Esophagus squamous epithelium (tissue), 5 donors: ENCODE results near the gene HLA-DQA2. TPM values are rescaled to one million over a fixed set of nuclear protein-coding genes. Genes with fewer than 3 reads are reported as not detected.
"Not testable (repeated sequence)": the region's sequence is repeated elsewhere in the genome, so short reads cannot be mapped to it uniquely, and the experiment has no call there.

ENCODE experiments used
- DNase-seq: peaks from one replicate; lab custom pipeline; 2025; lab: John Stamatoyannopoulos, UW
- H3K27ac ChIP-seq, 4 donors: fragments of 200-600 bp; sonication (generic); one replicate each; pipeline ENCODE4 v1.5.1; 2016 to 2019; ENCODE audit warnings: mild to moderate bottlenecking in 1 of 4
- H3K27me3 ChIP-seq, 4 donors: fragments of 200-600 bp; sonication (generic); 1 replicate in 3 of 4; 2 replicates in 1 of 4; pipeline versions ENCODE4 v1.5.1 to v1.6.0; 2017 to 2021; ENCODE audit warnings: antibody characterized with exemption in 1 of 4
- H3K36me3 ChIP-seq, 3 donors: fragments of 200-600 bp; sonication (generic); one replicate each; pipeline ENCODE4 v1.5.1; 2016 to 2019
- H3K4me1 ChIP-seq, 3 donors: fragments of 200-600 bp; sonication (generic); one replicate each; pipeline ENCODE4 v1.5.1; 2017 to 2019
- H3K4me3 ChIP-seq, 4 donors: fragments of 200-600 bp; sonication (generic); 1 replicate in 3 of 4; 2 replicates in 1 of 4; pipeline ENCODE4 v1.5.1; 2016 to 2019; ENCODE audit warnings: mild to moderate bottlenecking in 2 of 4, moderate library complexity in 1 of 4
- H3K9me3 ChIP-seq, 3 donors: fragments of 200-600 bp; sonication (generic); one replicate each; pipeline ENCODE4 v1.5.1; 2016 to 2019
- POLR2A ChIP-seq, 4 donors: fragments of 450-650 bp; IDR thresholded peaks; one replicate each; pipeline ENCODE4 v1.6.1; 2017; ENCODE audit warnings: antibody characterized with exemption in 4 of 4, mild to moderate bottlenecking in 4 of 4, moderate library complexity in 3 of 4
- WGBS, 2 donors: methylation state at CpG; one replicate each; pipeline ENCODE4 v1.1.5; 2018; 5-methylcytosine and 5-hydroxymethylcytosine counted together
- intact Hi-C: fragments of 100-400 bp; cut with DNase I; formaldehyde crosslinking; loops from one replicate; pipeline ENCODE4 v1.15.0; 2022
- total RNA-seq, 4 donors: library from RNA; depleted of rRNA; stranded (reverse); fragments of >200 nt; gene quantifications; one replicate each; pipeline ENCODE4 v1.1.0, GENCODE V29; 2016
- TF ChIP-seq, protein P1 (sequence below), 6 experiments: fragments of 450-650 bp in 4 of 6; fragments of 200-600 bp in 2 of 6; sonication (generic) in 2 of 6; IDR thresholded peaks; one replicate each; pipeline ENCODE4 v1.5.1; 2016 to 2019; ENCODE audit warnings: antibody characterized with exemption in 6 of 6, mild to moderate bottlenecking in 4 of 6, moderate library complexity in 4 of 6
- donor health status: DM: yes; HTN: yes; CAD: no.

The HLA-DQA2 gene
- total RNA-seq, 4 donors from 2014 or later = 0.38 to 2.3 (median 0.91) TPM; not detected in 1

DNA sequence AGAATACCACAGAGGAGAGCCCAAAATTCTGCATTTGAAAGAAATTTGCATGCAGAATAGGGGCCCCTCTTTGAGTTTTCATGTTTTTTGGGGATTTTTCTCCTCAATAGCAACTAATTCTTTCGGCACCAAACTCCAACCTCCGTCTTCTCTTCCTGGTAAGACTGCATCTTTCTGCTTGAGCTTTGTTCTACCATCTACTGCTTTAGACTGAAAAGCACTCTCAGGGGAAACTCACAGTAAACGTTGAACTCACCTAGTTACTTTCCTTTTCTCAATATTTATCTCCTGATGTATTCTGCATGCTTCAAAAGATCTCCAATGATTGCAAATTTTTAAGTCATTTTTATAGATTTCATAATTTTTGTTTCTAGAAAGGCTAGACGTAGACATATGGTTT is 37.8 kb upstream of the HLA-DQA2 start:
- intact Hi-C loops = loop anchor here (5.0 to 10.0 kb wide), 2 partner anchors 81 to 291 kb away; no protein-coding TSS in a partner anchor
- WGBS, 2 donors = 44 to 55% methylated on average over 4 of the region's 4 CpGs
- TF ChIP-seq POLR2A (IDR thresholded peaks at IDR 0.05) = no peak
- TF ChIP-seq, protein P1, sequence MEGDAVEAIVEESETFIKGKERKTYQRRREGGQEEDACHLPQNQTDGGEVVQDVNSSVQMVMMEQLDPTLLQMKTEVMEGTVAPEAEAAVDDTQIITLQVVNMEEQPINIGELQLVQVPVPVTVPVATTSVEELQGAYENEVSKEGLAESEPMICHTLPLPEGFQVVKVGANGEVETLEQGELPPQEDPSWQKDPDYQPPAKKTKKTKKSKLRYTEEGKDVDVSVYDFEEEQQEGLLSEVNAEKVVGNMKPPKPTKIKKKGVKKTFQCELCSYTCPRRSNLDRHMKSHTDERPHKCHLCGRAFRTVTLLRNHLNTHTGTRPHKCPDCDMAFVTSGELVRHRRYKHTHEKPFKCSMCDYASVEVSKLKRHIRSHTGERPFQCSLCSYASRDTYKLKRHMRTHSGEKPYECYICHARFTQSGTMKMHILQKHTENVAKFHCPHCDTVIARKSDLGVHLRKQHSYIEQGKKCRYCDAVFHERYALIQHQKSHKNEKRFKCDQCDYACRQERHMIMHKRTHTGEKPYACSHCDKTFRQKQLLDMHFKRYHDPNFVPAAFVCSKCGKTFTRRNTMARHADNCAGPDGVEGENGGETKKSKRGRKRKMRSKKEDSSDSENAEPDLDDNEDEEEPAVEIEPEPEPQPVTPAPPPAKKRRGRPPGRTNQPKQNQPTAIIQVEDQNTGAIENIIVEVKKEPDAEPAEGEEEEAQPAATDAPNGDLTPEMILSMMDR (IDR thresholded peaks at IDR 0.05) = no peak

DNA sequence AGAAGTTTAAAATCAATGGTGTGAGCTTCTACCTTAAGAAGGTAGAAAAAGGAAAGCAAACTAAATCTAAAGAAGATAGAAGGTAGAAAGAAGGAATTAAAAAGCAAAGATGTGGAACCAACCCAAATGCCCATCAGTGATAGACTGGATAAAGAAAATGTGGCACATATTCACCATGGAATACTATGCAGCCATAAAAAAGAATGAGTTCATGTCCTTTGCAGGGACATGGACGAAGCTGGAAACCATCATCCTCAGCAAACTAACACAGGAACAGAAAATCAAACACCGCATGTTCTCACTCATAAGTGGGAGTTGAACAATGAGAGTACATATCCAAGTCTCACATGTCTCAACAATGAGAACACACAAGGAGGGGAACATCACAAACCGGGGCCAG is 36.0 kb upstream of the HLA-DQA2 start:
- intact Hi-C loops = loop anchor here (10.0 kb wide), 1 partner anchor 80 kb away; no protein-coding TSS in a partner anchor
- H3K9me3 ChIP-seq, DNase-seq, H3K4me3 ChIP-seq, H3K36me3 ChIP-seq, H3K27ac ChIP-seq, H3K4me1 ChIP-seq: not testable (repeated sequence)
- 83 to 86% methylated on average over 3 of the region's 3 CpGs for WGBS, 2 donors
- H3K27me3 ChIP-seq = peaks cover 0 to 36% (median 0%) of the 10 kb centered on the region in 4 donors

More for the DNA sequence above, 37.8 kb upstream of the HLA-DQA2 start:
- DNase-seq = no peak
- no peaks in the 10 kb centered on the region for H3K4me1 ChIP-seq
- H3K27ac ChIP-seq = no peak overlapping the region
- H3K9me3 ChIP-seq = no peaks in the 10 kb centered on the region
- H3K36me3 ChIP-seq = no peaks in the 10 kb centered on the region
- H3K4me3 ChIP-seq = no peak overlapping the region
- peaks cover 0 to 41% (median 0%) of the 10 kb centered on the region in 4 donors for H3K27me3 ChIP-seq

DNA sequence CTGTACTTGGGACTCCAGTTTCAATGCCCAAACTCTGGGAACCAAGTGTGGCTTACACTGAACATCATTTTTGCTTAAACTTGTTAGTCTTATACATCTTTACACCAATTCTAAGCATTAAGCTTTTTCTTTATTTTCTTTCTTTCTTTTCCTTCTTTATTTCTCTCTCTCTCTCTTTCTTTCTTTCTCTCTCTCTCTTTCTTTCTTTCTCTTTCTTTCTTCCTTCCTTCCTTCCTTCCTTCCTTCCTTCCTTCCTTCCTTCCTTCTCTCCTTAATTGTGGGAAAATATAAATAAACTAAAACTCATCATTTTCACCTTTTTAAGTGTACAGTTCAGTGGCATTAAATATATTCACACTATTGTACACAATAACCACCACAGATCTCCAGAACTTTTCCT is 31.6 kb upstream of the HLA-DQA2 start:
- intact Hi-C loops = loop anchor here (10.0 kb wide), 1 partner anchor 75 kb away; no protein-coding TSS in a partner anchor
- Histone ChIP-seq H3K36me3 (no peaks in the 10 kb centered on the region), H3K9me3 (no peaks in the 10 kb centered on the region), H3K27ac (no peak overlapping the region), H3K4me3 (no peak overlapping the region), H3K27me3 (peaks cover 0 to 10% (median 0%) of the 10 kb centered on the region in 4 donors), H3K4me1 (no peaks in the 10 kb centered on the region)
- no peak for DNase-seq
- no peak for TF ChIP-seq POLR2A (IDR thresholded peaks at IDR 0.05)
- TF ChIP-seq, protein P1 (IDR thresholded peaks at IDR 0.05) = no peak

DNA sequence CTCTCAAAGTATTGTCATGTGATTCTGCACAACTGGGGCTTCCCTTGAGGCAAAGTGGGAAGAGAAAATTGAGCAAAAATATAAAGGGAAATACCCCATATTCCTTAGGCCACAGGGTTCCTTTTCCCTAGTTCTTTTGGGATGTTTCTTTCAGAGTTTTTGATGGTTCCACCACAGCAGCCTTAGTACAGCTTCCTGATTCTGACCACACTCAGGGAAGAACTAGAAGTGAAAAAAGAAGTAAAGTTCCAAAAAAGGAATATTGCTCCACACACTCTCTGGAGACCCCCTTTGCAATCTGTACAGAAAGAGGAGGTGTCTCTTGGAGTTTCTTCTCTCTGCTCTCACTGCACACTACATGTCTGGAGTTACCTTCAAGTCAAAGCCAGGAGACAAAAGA is 27.9 kb upstream of the HLA-DQA2 start:
- no peaks in the 10 kb centered on the region for H3K9me3 ChIP-seq
- peaks cover 0 to 20% (median 0%) of the 10 kb centered on the region in 4 donors for H3K27me3 ChIP-seq
- intact Hi-C loops = no loop called here
- no peaks in the 10 kb centered on the region for H3K4me1 ChIP-seq
- no peak for DNase-seq
- no peaks in the 10 kb centered on the region for H3K36me3 ChIP-seq
- no peak overlapping the region for H3K27ac ChIP-seq
- TF ChIP-seq POLR2A (IDR thresholded peaks at IDR 0.05) = no peak
- TF ChIP-seq, protein P1 (IDR thresholded peaks at IDR 0.05) = no peak
- no peak overlapping the region for H3K4me3 ChIP-seq

DNA sequence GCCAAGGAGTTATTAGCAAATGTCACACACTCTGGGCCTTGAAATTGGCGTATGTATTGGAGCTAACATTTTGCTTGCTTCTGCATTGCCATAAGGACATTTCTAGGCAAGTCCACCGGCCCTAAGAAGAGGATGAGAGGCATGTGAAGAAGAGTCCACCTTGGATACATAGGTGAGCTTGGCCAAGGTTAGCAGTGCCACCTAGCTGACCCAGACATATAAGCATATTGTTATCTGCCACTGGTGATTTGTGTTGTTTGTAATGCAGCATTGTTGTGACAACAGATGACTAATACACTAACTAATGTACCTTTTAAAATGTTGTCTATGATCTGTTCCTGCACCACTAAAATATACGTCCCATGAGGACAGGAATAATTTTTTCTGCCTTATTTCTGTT is 24.8 kb upstream of the HLA-DQA2 start:
- no peaks in the 10 kb centered on the region for H3K36me3 ChIP-seq
- no peaks in the 10 kb centered on the region for H3K4me1 ChIP-seq
- intact Hi-C loops = no loop called here
- TF ChIP-seq, protein P1 (IDR thresholded peaks at IDR 0.05) = no peak
- no peak for TF ChIP-seq POLR2A (IDR thresholded peaks at IDR 0.05)
- peaks cover 0 to 20% (median 0%) of the 10 kb centered on the region in 4 donors for H3K27me3 ChIP-seq
- DNase-seq = no peak
- H3K27ac ChIP-seq = no peak overlapping the region
- H3K4me3 ChIP-seq = no peak overlapping the region
- no peaks in the 10 kb centered on the region for H3K9me3 ChIP-seq
- 79 to 86% methylated on average over 3 of the region's 3 CpGs for WGBS, 2 donors

DNA sequence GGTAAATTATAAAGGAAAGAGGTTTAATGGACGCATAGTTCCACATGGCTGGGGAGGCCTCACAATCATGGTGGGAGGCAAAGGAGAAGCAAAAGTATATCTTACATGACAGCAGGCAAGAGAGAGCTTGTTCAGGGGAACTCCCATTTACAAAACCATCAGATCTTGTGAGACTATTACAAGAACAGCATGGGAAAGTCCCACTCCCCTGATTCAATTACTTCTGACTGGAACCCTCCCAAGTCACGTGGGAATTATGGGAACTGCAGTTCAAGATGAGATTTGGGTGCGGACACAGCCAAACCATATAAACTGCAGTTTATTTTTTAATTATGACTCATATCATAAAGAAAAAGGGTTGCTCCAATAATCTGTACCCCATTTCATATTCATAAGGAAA is 22.3 kb upstream of the HLA-DQA2 start:
- TF ChIP-seq POLR2A (IDR thresholded peaks at IDR 0.05) = no peak
- TF ChIP-seq, protein P1 (IDR thresholded peaks at IDR 0.05) = no peak
- H3K27me3 ChIP-seq = peaks cover 0 to 15% (median 0%) of the 10 kb centered on the region in 4 donors
- no peak for DNase-seq
- no peaks in the 10 kb centered on the region for H3K4me1 ChIP-seq
- no peak overlapping the region for H3K4me3 ChIP-seq
- 31% methylated on average over 3 of the region's 3 CpGs for WGBS, 2 donors
- H3K9me3 ChIP-seq = no peaks in the 10 kb centered on the region
- intact Hi-C loops = no loop called here
- no peaks in the 10 kb centered on the region for H3K36me3 ChIP-seq
- H3K27ac ChIP-seq = no peak overlapping the region
